Measurements from ENCODE around the gene TNNI3K.

DNA sequence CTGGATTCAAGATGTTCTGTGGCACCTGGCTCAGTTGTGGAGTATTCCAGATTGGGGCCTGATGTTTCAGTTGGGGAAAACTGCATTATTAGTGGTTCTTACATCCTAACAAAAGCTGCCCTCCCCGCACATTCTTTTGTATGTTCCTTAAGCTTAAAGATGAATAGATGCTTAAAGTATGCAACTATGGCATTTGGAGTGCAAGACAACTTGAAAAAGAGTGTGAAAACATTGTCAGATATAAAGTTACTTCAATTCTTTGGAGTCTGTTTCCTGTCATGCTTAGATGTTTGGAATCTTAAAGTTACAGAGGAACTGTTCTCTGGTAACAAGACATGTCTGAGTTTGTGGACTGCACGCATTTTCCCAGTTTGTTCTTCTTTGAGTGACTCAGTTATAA lies 29.9 kb upstream of the TNNI3K start:
- TF ChIP-seq POLR2A (IDR thresholded peaks at IDR 0.05) = no peak
- TF ChIP-seq, protein P1, sequence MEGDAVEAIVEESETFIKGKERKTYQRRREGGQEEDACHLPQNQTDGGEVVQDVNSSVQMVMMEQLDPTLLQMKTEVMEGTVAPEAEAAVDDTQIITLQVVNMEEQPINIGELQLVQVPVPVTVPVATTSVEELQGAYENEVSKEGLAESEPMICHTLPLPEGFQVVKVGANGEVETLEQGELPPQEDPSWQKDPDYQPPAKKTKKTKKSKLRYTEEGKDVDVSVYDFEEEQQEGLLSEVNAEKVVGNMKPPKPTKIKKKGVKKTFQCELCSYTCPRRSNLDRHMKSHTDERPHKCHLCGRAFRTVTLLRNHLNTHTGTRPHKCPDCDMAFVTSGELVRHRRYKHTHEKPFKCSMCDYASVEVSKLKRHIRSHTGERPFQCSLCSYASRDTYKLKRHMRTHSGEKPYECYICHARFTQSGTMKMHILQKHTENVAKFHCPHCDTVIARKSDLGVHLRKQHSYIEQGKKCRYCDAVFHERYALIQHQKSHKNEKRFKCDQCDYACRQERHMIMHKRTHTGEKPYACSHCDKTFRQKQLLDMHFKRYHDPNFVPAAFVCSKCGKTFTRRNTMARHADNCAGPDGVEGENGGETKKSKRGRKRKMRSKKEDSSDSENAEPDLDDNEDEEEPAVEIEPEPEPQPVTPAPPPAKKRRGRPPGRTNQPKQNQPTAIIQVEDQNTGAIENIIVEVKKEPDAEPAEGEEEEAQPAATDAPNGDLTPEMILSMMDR (IDR thresholded peaks at IDR 0.05) = no peak
